Glutamatergic neuron (in vitro differentiated cells): ENCODE results near the gene ACADL. TPM values are rescaled to one million over a fixed set of nuclear protein-coding genes. Genes with fewer than 3 reads are reported as not detected.

ENCODE experiments used
- DNase-seq: peaks from one replicate; pipeline ENCODE4 v3.0.0; 2022
- H3K27ac Mint-ChIP-seq: one replicate; pipeline ENCODE4 v1.8.0; 2020; ENCODE audit warnings: mild to moderate bottlenecking, mixed read lengths, inconsistent platforms; ENCODE audit not compliant: unreplicated experiment
- H3K27me3 Mint-ChIP-seq: one replicate; pipeline ENCODE4 v1.8.0; 2020; ENCODE audit warnings: mild to moderate bottlenecking, moderate library complexity, mixed read lengths, inconsistent platforms; ENCODE audit not compliant: unreplicated experiment
- H3K36me3 Mint-ChIP-seq: one replicate; pipeline ENCODE4 v1.8.0; 2020; ENCODE audit warnings: mild to moderate bottlenecking, mixed read lengths, inconsistent platforms; ENCODE audit not compliant: unreplicated experiment
- H3K4me1 Mint-ChIP-seq: one replicate; pipeline ENCODE4 v1.8.0; 2020; ENCODE audit warnings: mild to moderate bottlenecking, low read depth, mixed read lengths, inconsistent platforms; ENCODE audit not compliant: unreplicated experiment
- H3K4me3 Mint-ChIP-seq: one replicate; pipeline ENCODE4 v1.8.0; 2020; ENCODE audit warnings: mild to moderate bottlenecking, mixed read lengths, inconsistent platforms; ENCODE audit not compliant: unreplicated experiment
- H3K9me3 Mint-ChIP-seq: one replicate; pipeline ENCODE4 v1.8.0; 2020; ENCODE audit warnings: mild to moderate bottlenecking, moderate library complexity, mixed read lengths, inconsistent platforms; ENCODE audit not compliant: unreplicated experiment
- total RNA-seq: library from RNA; stranded (reverse); fragmentation: NEBNext Ultra II Directional; extraction: Animal tissue kit (Norgen Biotek cat#: 25700); gene quantifications from one replicate; pipeline ENCODE4 v1.2.1, GENCODE V29; 2021; ENCODE audit not compliant: unreplicated experiment
- TF ChIP-seq, protein P1 (sequence below): fragments of 200-600 bp; sonication (generic); IDR thresholded peaks from one replicate; pipeline ENCODE4 v1.5.0; 2021; ENCODE audit not compliant: partially characterized antibody, unreplicated experiment

ACADL gene
- total RNA-seq, 1 donor from 2014 or later: not detected

DNA sequence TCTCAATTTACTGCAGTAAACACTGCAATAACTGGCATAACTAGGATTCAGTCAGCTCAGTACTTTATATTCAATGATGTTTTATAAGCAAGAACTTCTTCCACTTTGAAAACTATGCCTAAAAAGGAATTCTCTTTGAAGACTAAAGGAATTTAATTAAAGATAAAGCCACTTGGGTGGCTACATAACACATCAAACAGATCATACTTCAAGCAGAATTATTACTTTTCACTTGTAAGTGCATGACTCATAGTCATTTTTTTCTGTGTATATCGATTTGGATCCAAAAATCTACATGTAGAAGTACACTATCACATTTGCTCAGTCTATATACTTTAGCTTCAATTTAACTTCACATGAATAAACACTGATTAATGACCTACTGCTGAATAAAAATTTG, 58.0 kb downstream of the ACADL start:
- Mint-ChIP-seq H3K9me3 (peaks cover 14% of the 10 kb centered on the region), H3K4me1 (peaks cover 10% of the 10 kb centered on the region), H3K36me3 (no peaks in the 10 kb centered on the region), H3K4me3 (no peak overlapping the region), H3K27me3 (peaks cover 7% of the 10 kb centered on the region), H3K27ac (no peak overlapping the region)
- TF ChIP-seq, protein P1, sequence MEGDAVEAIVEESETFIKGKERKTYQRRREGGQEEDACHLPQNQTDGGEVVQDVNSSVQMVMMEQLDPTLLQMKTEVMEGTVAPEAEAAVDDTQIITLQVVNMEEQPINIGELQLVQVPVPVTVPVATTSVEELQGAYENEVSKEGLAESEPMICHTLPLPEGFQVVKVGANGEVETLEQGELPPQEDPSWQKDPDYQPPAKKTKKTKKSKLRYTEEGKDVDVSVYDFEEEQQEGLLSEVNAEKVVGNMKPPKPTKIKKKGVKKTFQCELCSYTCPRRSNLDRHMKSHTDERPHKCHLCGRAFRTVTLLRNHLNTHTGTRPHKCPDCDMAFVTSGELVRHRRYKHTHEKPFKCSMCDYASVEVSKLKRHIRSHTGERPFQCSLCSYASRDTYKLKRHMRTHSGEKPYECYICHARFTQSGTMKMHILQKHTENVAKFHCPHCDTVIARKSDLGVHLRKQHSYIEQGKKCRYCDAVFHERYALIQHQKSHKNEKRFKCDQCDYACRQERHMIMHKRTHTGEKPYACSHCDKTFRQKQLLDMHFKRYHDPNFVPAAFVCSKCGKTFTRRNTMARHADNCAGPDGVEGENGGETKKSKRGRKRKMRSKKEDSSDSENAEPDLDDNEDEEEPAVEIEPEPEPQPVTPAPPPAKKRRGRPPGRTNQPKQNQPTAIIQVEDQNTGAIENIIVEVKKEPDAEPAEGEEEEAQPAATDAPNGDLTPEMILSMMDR: no peak
- no peak for DNase-seq

DNA sequence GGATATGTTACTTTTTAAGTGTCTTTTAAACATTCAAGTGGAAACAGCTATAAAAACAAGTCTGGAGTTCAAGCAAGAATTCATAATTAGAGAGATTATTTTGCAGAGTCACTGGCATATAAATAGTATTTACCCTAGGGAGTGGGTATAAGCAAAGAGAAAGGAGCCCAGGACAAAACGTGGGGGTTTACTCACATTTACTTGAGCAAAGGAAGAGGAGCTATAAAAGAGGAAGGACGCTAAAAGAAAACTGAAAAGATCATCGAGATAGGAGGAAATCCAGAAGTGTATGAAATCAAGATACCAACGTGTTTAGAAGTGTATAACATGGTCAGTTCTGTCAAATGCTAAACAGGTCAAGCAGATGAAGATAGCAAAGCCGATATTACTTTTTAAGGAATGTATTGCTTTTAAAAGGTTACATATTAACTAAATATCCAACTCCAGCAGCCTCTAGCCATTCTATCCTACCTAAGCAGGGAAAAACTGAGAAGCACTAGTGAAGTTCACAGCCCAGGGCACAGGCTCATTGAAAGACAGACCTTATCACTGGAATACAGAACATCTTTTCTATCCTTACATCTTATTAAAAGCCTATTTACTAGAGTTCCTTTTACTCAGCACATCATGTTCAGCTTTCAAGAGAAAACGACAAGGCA, 62.7 kb downstream of the ACADL start:
- TF ChIP-seq, protein P1: no peak

GRCh38 chr2:210159059-210159458, 66.2 kb downstream of the ACADL start:
- Mint-ChIP-seq H3K27me3 (peaks cover 2% of the 10 kb centered on the region), H3K4me1 (peaks cover 2% of the 10 kb centered on the region), H3K36me3 (no peaks in the 10 kb centered on the region), H3K4me3 (no peak overlapping the region), H3K27ac (no peak overlapping the region), H3K9me3 (no peaks in the 10 kb centered on the region)
- TF ChIP-seq, protein P1: no peak
- no peak for DNase-seq

More for the DNA sequence above, 62.7 kb downstream of the ACADL start:
- H3K36me3 Mint-ChIP-seq: no peaks in the 10 kb centered on the region
- peaks cover 2% of the 10 kb centered on the region for H3K4me1 Mint-ChIP-seq
- no peak for DNase-seq
- H3K27me3 Mint-ChIP-seq: no peaks in the 10 kb centered on the region
- H3K4me3 Mint-ChIP-seq: no peak overlapping the region
- H3K27ac Mint-ChIP-seq: peak overlapping the region; percentile 4
- no peaks in the 10 kb centered on the region for H3K9me3 Mint-ChIP-seq

- no peak for DNase-seq
- peaks cover 2% of the 10 kb centered on the region for H3K27me3 Mint-ChIP-seq
- peaks cover 2% of the 10 kb centered on the region for H3K4me1 Mint-ChIP-seq
- H3K9me3 Mint-ChIP-seq: no peaks in the 10 kb centered on the region
- peak overlapping the region; percentile 65 for H3K27ac Mint-ChIP-seq
- no peaks in the 10 kb centered on the region for H3K36me3 Mint-ChIP-seq
- TF ChIP-seq, protein P1: no peak
- no peak overlapping the region for H3K4me3 Mint-ChIP-seq
Observed at GRCh38 chr2:210158236-210158635, 67.0 kb downstream of the ACADL start.

GRCh38 chr2:210157526-210157925, 67.7 kb downstream of the ACADL start:
- H3K27ac Mint-ChIP-seq: peak overlapping the region; percentile 65
- no peaks in the 10 kb centered on the region for H3K9me3 Mint-ChIP-seq
- peaks cover 2% of the 10 kb centered on the region for H3K27me3 Mint-ChIP-seq
- no peak overlapping the region for H3K4me3 Mint-ChIP-seq
- DNase-seq: no peak
- H3K4me1 Mint-ChIP-seq: no peaks in the 10 kb centered on the region
- TF ChIP-seq, protein P1: no peak
- no peaks in the 10 kb centered on the region for H3K36me3 Mint-ChIP-seq
